ENCODE results near the gene ITGB1. TPM values are rescaled to one million over a fixed set of nuclear protein-coding genes. Genes with fewer than 3 reads are reported as not detected.

The ITGB1 gene
- total and polyA plus RNA-seq, 2 of the 8 experiments (the other 6 are each of a cell fraction or from before 2014, with no cell fraction given), result 82.7 to 321 TPM

GRCh38 chr10:32970910-32971309 is 12.9 kb upstream of the ITGB1 start:
- no peaks in the 10 kb centered on the region for H3K27me3 ChIP-seq (replicated peaks in 1 of 4; ENCODE audit: control insufficient read depth in 3 of 4, extremely low read depth in 1 of 4, insufficient read depth in 3 of 4, low read length in 3 of 4)
- H2BK5ac ChIP-seq (ENCODE audit: low read depth, low read length), result no peak overlapping the region
- H4K8ac ChIP-seq (ENCODE audit: extremely low read depth, insufficient read depth, low read length), result no peak overlapping the region
- no peak overlapping the region for H2AK5ac ChIP-seq (ENCODE audit: low read depth, low read length)
- no peak overlapping the region for H4K5ac ChIP-seq (ENCODE audit: insufficient read length, low read depth, low read length)
- H3K18ac ChIP-seq (ENCODE audit: extremely low read depth, low read length), result no peak overlapping the region
- H3K9ac ChIP-seq (replicated peaks in 1 of 4; ENCODE audit: extremely low read depth in 1 of 4, low read depth in 3 of 4, low read length in 3 of 4), result peak overlapping the region in 1 of 4 experiments; percentile 34; a peak in 1 of 7 replicates
- POLR2A ChIA-PET (ENCODE audit: partially characterized antibody), result interaction anchor here (1.2 to 1.4 kb wide), 3 partner anchors 9 to 32 kb away, joined by 3 to 5 read pairs (median 3); no protein-coding TSS in a partner anchor
- H4K91ac ChIP-seq (replicated peaks; ENCODE audit: insufficient read length, low read length), result no peak overlapping the region
- no peak overlapping the region for H3K4me2 ChIP-seq (ENCODE audit: insufficient read depth in 1 of 2, low read depth in 2 of 2, low read length in 2 of 2)
- DNase-seq (ENCODE audit: low read depth in 1 of 2, low spot score in 2 of 2) (no peak), FAIRE-seq (no peak)
- no peak overlapping the region for H2BK12ac ChIP-seq (ENCODE audit: low read depth, low read length)
- H3K4me1 ChIP-seq (replicated peaks in 1 of 4; ENCODE audit: control insufficient read depth in 3 of 4, insufficient read depth in 4 of 4, low read length in 3 of 4), result peaks cover 4 to 11% (median 8%) of the 10 kb centered on the region in 4 experiments; a peak in 4 of 7 replicates
- WGBS, 2 experiments (ENCODE audit: extremely low coverage in 1 of 2, insufficient coverage in 1 of 2, insufficient read length in 1 of 2, insufficient replicate concordance in 2 of 2, low coverage in 1 of 2, low lambda C conversion rate in 2 of 2, missing lambda C conversion rate in 1 of 2), result 68% methylated on average over 2 of the region's 2 CpGs; no CpG with 5 or more reads in 1 of the 2 experiments
- H3K4ac ChIP-seq (replicated peaks; ENCODE audit: insufficient read length, low read depth, low read length), result no peak overlapping the region
- CTCF ChIA-PET (ENCODE audit: partially characterized antibody), result interaction anchor here (0.6 to 1.3 kb wide), 3 partner anchors 38 to 1890 kb away, joined by 3 to 5 read pairs (median 3); no protein-coding TSS in a partner anchor
- no peaks in the 10 kb centered on the region for H3K79me2 ChIP-seq (ENCODE audit: control insufficient read depth in 1 of 2, insufficient read depth in 2 of 2, low read length in 2 of 2)
- no peaks in the 10 kb centered on the region for H3K36me3 ChIP-seq (ENCODE audit: control insufficient read depth in 2 of 4, insufficient read depth in 4 of 4, low read length in 3 of 4)
- H2BK120ac ChIP-seq (replicated peaks; ENCODE audit: low read depth, low read length), result no peak overlapping the region
- no peak overlapping the region for H3K27ac ChIP-seq (ENCODE audit: low read depth, low read length)
- H3K56ac ChIP-seq (replicated peaks; ENCODE audit: insufficient read length, low read depth, low read length), result no peak overlapping the region
- H3K79me1 ChIP-seq (ENCODE audit: low read depth, low read length), result no peaks in the 10 kb centered on the region
- no peaks in the 10 kb centered on the region for H4K20me1 ChIP-seq (replicated peaks in 1 of 2; ENCODE audit: control insufficient read depth in 1 of 2, insufficient read depth in 2 of 2, low read length in 2 of 2)
- H2AFZ ChIP-seq (ENCODE audit: low read length), result no peak overlapping the region
- H3K14ac ChIP-seq (ENCODE audit: insufficient read length), result no peak overlapping the region
- no peak overlapping the region for H2BK15ac ChIP-seq (ENCODE audit: low read length)
- no peaks in the 10 kb centered on the region for H3K9me3 ChIP-seq (ENCODE audit: insufficient read depth in 2 of 2, low read depth in 1 of 2, low read length in 1 of 2)
- no peaks in the 10 kb centered on the region for H3K23me2 ChIP-seq (ENCODE audit: low read depth, low read length)
- H3K23ac ChIP-seq (ENCODE audit: insufficient read length), result no peak overlapping the region
- H3K4me3 ChIP-seq (ENCODE audit: extremely low read depth in 1 of 4, insufficient read depth in 2 of 4, low read depth in 3 of 4, low read length in 4 of 4), result no peak overlapping the region
- no peak overlapping the region for H2BK20ac ChIP-seq (ENCODE audit: low read length)
- no peak for TF ChIP-seq CHD1 (IDR thresholded peaks at IDR 0.05; ENCODE audit: low read depth, low read length)
- TF ChIP-seq TAF7 (optimal IDR thresholded peaks at IDR 0.05; ENCODE audit: borderline replicate concordance, low read depth, low read length), result no peak
- TF ChIP-seq ATF3 (IDR thresholded peaks at IDR 0.05; ENCODE audit: insufficient read depth, low read depth, low read length), result no peak
- TF ChIP-seq EP300 (IDR thresholded peaks at IDR 0.05; ENCODE audit: borderline replicate concordance in 1 of 2, low read depth in 2 of 2, low read length in 2 of 2), result no peak
- TF ChIP-seq RXRA (IDR thresholded peaks at IDR 0.05; ENCODE audit: insufficient read depth, low read depth, low read length), result no peak
- TF ChIP-seq RNF2 (IDR thresholded peaks at IDR 0.05; ENCODE audit: borderline replicate concordance, low read depth, low read length, missing control alignments, poor library complexity, severe bottlenecking), result no peak
- no peak for TF ChIP-seq HDAC6 (IDR thresholded peaks at IDR 0.05; ENCODE audit: low read depth, low read length)
- no peak for TF ChIP-seq GTF2F1 (IDR thresholded peaks at IDR 0.05; ENCODE audit: borderline replicate concordance, low read depth, low read length)
- TF ChIP-seq EGR1 (IDR thresholded peaks at IDR 0.05; ENCODE audit: borderline replicate concordance, low read depth, low read length), result no peak
- TF ChIP-seq SP1 (IDR thresholded peaks at IDR 0.05; ENCODE audit: low read depth, low read length), result no peak
- no peak for TF ChIP-seq SRF (IDR thresholded peaks at IDR 0.05; ENCODE audit: low read depth, low read length)
- TF ChIP-seq MAX (IDR thresholded peaks at IDR 0.05), result no peak
- TF ChIP-seq PHF8 (conservative IDR thresholded peaks at IDR 0.05; ENCODE audit: low read depth, low read length), result no peak

Data from H1 (cell line).